ENCODE measurements around the gene KRTAP10-5.
"Not testable (repeated sequence)": the region's sequence is repeated elsewhere in the genome, so short reads cannot be mapped to it uniquely, and the experiment has no call there.

The KRTAP10-5 gene

GRCh38 chr21:44590897-44591800 lies 10.7 kb upstream of the KRTAP10-5 start:
- DNase-seq: not testable (repeated sequence)

- DNase-seq: no peak
Observed at GRCh38 chr21:44590311-44590721, 9.9 kb upstream of the KRTAP10-5 start.

- DNase-seq: no peak
Observed at GRCh38 chr21:44589586-44590305, 9.3 kb upstream of the KRTAP10-5 start.

- no peak for DNase-seq
Observed at GRCh38 chr21:44589094-44589493, 8.7 kb upstream of the KRTAP10-5 start.

- no peak for DNase-seq
Observed at GRCh38 chr21:44585892-44586291, 5.5 kb upstream of the KRTAP10-5 start.

- no peak for DNase-seq
Observed at GRCh38 chr21:44583800-44584147, 3.4 kb upstream of the KRTAP10-5 start.

GRCh38 chr21:44583089-44583799 lies 2.8 kb upstream of the KRTAP10-5 start:
- no peak for DNase-seq

GRCh38 chr21:44582055-44582454 lies 1.7 kb upstream of the KRTAP10-5 start:
- DNase-seq: no peak

GRCh38 chr21:44581158-44581557 lies 754 bp upstream of the KRTAP10-5 start:
- no peak for DNase-seq

GRCh38 chr21:44579833-44580144 lies 615 bp downstream of the KRTAP10-5 start:
- no peak for DNase-seq

- DNase-seq: no peak
Observed at GRCh38 chr21:44579056-44579832, 1.2 kb downstream of the KRTAP10-5 start.

GRCh38 chr21:44578371-44579055 lies 1.9 kb downstream of the KRTAP10-5 start:
- no peak for DNase-seq

GRCh38 chr21:44576025-44576420 lies 4.4 kb downstream of the KRTAP10-5 start:
- DNase-seq: no peak

GRCh38 chr21:44575307-44576024 lies 4.9 kb downstream of the KRTAP10-5 start:
- no peak for DNase-seq

GRCh38 chr21:44574457-44575306 lies 5.7 kb downstream of the KRTAP10-5 start:
- no peak for DNase-seq

- not testable (repeated sequence) for DNase-seq
Observed at GRCh38 chr21:44573630-44574456, 6.6 kb downstream of the KRTAP10-5 start, which contains the start of gene KRTAP10-4. Gene KRTAP10-4, plus strand, starts transcription at chr21:44573729. Its CDS starts 30 bp downstream, at chr21:44573759.

GRCh38 chr21:44572959-44573583 lies 7.3 kb downstream of the KRTAP10-5 start:
- no peak for DNase-seq

- no peak for DNase-seq
Observed at GRCh38 chr21:44571844-44572782, 8.3 kb downstream of the KRTAP10-5 start.

Data from NCI-H524 treated with DMSO at 0.1 percent for 48 hours (cell line).